ENCODE results near the gene ATP5IF1. TPM values are rescaled to one million over a fixed set of nuclear protein-coding genes. Genes with fewer than 3 reads are reported as not detected.

ATP5IF1 gene
- total and polyA plus RNA-seq, 2 donors (not counting 1 experiment from before 2014, with no cell fraction given), result 88.1 to 128 TPM

DNA sequence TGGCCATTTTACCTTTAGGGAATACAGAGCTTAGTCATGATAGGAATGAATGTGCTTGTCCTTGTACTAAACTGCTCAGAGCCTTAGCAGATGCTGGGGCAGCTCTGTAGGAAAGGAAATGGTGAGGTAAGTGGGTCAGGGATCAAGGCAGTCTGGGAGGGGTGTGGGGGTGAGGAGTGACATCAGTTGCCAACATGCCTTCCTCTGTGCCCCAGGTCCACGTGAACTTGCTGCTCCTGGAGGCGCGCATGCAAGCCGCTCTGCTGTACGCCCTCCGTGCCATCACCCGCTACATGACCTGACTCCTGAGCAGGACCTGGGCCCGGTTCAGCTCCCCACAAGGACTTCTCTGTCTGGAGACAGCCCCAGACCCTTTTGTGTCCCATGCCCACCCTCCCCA lies 44.6 kb downstream of the ATP5IF1 start:
- WGBS (ENCODE audit: insufficient coverage), result 94% methylated on average over 8 of the region's 8 CpGs
- H3K4me3 Mint-ChIP-seq, result no peak overlapping the region
- no peak overlapping the region for H3K4me2 ChIP-seq (replicated peaks; ENCODE audit: low read depth, low read length, poor library complexity, severe bottlenecking)
- no peaks in the 10 kb centered on the region for H3K27me3 ChIP-seq (replicated peaks in 1 of 4; ENCODE audit: control extremely low read depth in 1 of 4, control insufficient read depth in 3 of 4, insufficient read depth in 4 of 4, low read length in 3 of 4)
- TF ChIP-seq CTCF (IDR thresholded peaks at IDR 0.05) (no peak), EZH2 (IDR thresholded peaks at IDR 0.05; ENCODE audit: borderline replicate concordance, insufficient read depth, low read depth, low read length, poor library complexity, severe bottlenecking) (no peak)
- no peaks in the 10 kb centered on the region for H3K27me3 Mint-ChIP-seq
- no peaks in the 10 kb centered on the region for H4K20me1 ChIP-seq (ENCODE audit: control insufficient read depth, insufficient read depth, low read length, poor library complexity, severe bottlenecking)
- no peak overlapping the region for H3K27ac Mint-ChIP-seq
- intact Hi-C loops (cut with micrococcal nuclease), result no loop called here
- H3K79me2 ChIP-seq (ENCODE audit: control insufficient read depth, insufficient read depth, low read length), result no peaks in the 10 kb centered on the region
- no peaks in the 10 kb centered on the region for H3K4me1 Mint-ChIP-seq
- H3K9me3 Mint-ChIP-seq (ENCODE audit: insufficient read depth), result no peaks in the 10 kb centered on the region
- ChIA-PET POLR2A (interaction anchor here (0.6 kb wide), 1 partner anchor 309 kb away, joined by 6 read pairs; no protein-coding TSS in a partner anchor), CTCF (no interaction called here)
- DNase-seq (no peak), ATAC-seq (ENCODE audit: low read depth) (no peak)
- H3K27ac ChIP-seq (ENCODE audit: low read length in 2 of 2), result no peak overlapping the region
- no peaks in the 10 kb centered on the region for H3K9me3 ChIP-seq (ENCODE audit: control extremely low read depth in 1 of 3, control insufficient read depth in 2 of 3, insufficient read depth in 1 of 3, low read length in 2 of 3)
- no peak overlapping the region for H3K4me3 ChIP-seq (ENCODE audit: control extremely low read depth in 1 of 5, extremely low read depth in 1 of 5, insufficient read depth in 1 of 5, low read depth in 2 of 5, low read length in 4 of 5)
- peaks cover 1 to 20% of the 10 kb centered on the region in 2 experiments for H3K36me3 ChIP-seq (replicated peaks in 1 of 2; ENCODE audit: control extremely low read depth in 1 of 2, control insufficient read depth in 1 of 2, extremely low read depth in 1 of 2, insufficient read depth in 2 of 2, low read length in 1 of 2)
- no peaks in the 10 kb centered on the region for H3K4me1 ChIP-seq (ENCODE audit: control insufficient read depth in 2 of 2, insufficient read depth in 2 of 2, low read length in 2 of 2)
- no peak overlapping the region for H3K9ac ChIP-seq (ENCODE audit: low read length)
- H2AFZ ChIP-seq (ENCODE audit: insufficient read depth, low read depth, low read length, poor library complexity, severe bottlenecking), result no peak overlapping the region

- H3K9me3 Mint-ChIP-seq (ENCODE audit: insufficient read depth), result no peaks in the 10 kb centered on the region
- TF ChIP-seq CTCF (IDR thresholded peaks at IDR 0.05) (no peak), EZH2 (IDR thresholded peaks at IDR 0.05; ENCODE audit: borderline replicate concordance, insufficient read depth, low read depth, low read length, poor library complexity, severe bottlenecking) (no peak)
- Histone ChIP-seq H3K9ac (ENCODE audit: low read length) (no peak overlapping the region), H3K79me2 (ENCODE audit: control insufficient read depth, insufficient read depth, low read length) (no peaks in the 10 kb centered on the region), H3K9me3 (ENCODE audit: control extremely low read depth in 1 of 3, control insufficient read depth in 2 of 3, insufficient read depth in 1 of 3, low read length in 2 of 3) (no peaks in the 10 kb centered on the region), H2AFZ (ENCODE audit: insufficient read depth, low read depth, low read length, poor library complexity, severe bottlenecking) (no peak overlapping the region), H3K27ac (ENCODE audit: low read length in 2 of 2) (no peak overlapping the region), H3K4me1 (ENCODE audit: control insufficient read depth in 2 of 2, insufficient read depth in 2 of 2, low read length in 2 of 2) (no peaks in the 10 kb centered on the region), H3K27me3 (replicated peaks in 1 of 4; ENCODE audit: control extremely low read depth in 1 of 4, control insufficient read depth in 3 of 4, insufficient read depth in 4 of 4, low read length in 3 of 4) (no peaks in the 10 kb centered on the region), H3K36me3 (replicated peaks in 1 of 2; ENCODE audit: control extremely low read depth in 1 of 2, control insufficient read depth in 1 of 2, extremely low read depth in 1 of 2, insufficient read depth in 2 of 2, low read length in 1 of 2) (peaks cover 1 to 20% of the 10 kb centered on the region in 2 experiments), H4K20me1 (ENCODE audit: control insufficient read depth, insufficient read depth, low read length, poor library complexity, severe bottlenecking) (no peaks in the 10 kb centered on the region), H3K4me3 (ENCODE audit: control extremely low read depth in 1 of 5, extremely low read depth in 1 of 5, insufficient read depth in 1 of 5, low read depth in 2 of 5, low read length in 4 of 5) (no peak overlapping the region), H3K4me2 (replicated peaks; ENCODE audit: low read depth, low read length, poor library complexity, severe bottlenecking) (no peak overlapping the region)
- ATAC-seq (ENCODE audit: low read depth) (no peak), DNase-seq (no peak)
- WGBS (ENCODE audit: insufficient coverage), result 94% methylated on average over 4 of the region's 5 CpGs
- H3K4me1 Mint-ChIP-seq, result no peaks in the 10 kb centered on the region
- H3K4me3 Mint-ChIP-seq, result no peak overlapping the region
- no peak overlapping the region for H3K27ac Mint-ChIP-seq
- intact Hi-C loops (cut with micrococcal nuclease), result no loop called here
- POLR2A ChIA-PET, result interaction anchor here (0.6 kb wide), 1 partner anchor 309 kb away, joined by 6 read pairs; no protein-coding TSS in a partner anchor
- no peaks in the 10 kb centered on the region for H3K27me3 Mint-ChIP-seq
- CTCF ChIA-PET, result no interaction called here
Observed at GRCh38 chr1:28280977-28281381, 45.1 kb downstream of the ATP5IF1 start.
